Activated gamma-delta T cell (primary cell): ENCODE results near the gene TTLL8.

Source experiments
- DNase-seq: peaks from one replicate; lab custom pipeline; 2025; lab: John Stamatoyannopoulos, UW

TTLL8 gene

GRCh38 chr22:50082961-50083461 is 24.9 kb upstream of the TTLL8 start:
- DNase-seq, result no peak

- no peak for DNase-seq
Observed at GRCh38 chr22:50082197-50082715, 24.2 kb upstream of the TTLL8 start.

GRCh38 chr22:50081426-50082196 is 23.5 kb upstream of the TTLL8 start:
- DNase-seq, result no peak

- no peak for DNase-seq
Observed at GRCh38 chr22:50080077-50080465, 22.0 kb upstream of the TTLL8 start.

- no peak for DNase-seq
Observed at GRCh38 chr22:50078761-50079160, 20.7 kb upstream of the TTLL8 start.

- no peak for DNase-seq
Observed at GRCh38 chr22:50078246-50078645, 20.1 kb upstream of the TTLL8 start.

GRCh38 chr22:50076646-50077535 is 18.8 kb upstream of the TTLL8 start:
- no peak for DNase-seq

- DNase-seq, result no peak
Observed at GRCh38 chr22:50074551-50075530, 16.7 kb upstream of the TTLL8 start.

- no peak for DNase-seq
Observed at GRCh38 chr22:50074056-50074455, 16.0 kb upstream of the TTLL8 start.

GRCh38 chr22:50072714-50073538 is 14.8 kb upstream of the TTLL8 start:
- DNase-seq, result no peak

GRCh38 chr22:50072167-50072555 is 14.1 kb upstream of the TTLL8 start:
- DNase-seq, result no peak

- no peak for DNase-seq
Observed at GRCh38 chr22:50071432-50072166, 13.5 kb upstream of the TTLL8 start.

GRCh38 chr22:50070366-50070765 is 12.3 kb upstream of the TTLL8 start:
- no peak for DNase-seq

GRCh38 chr22:50068096-50068495 is 10.0 kb upstream of the TTLL8 start:
- DNase-seq, result no peak

GRCh38 chr22:50067244-50067643 is 9.1 kb upstream of the TTLL8 start:
- DNase-seq, result no peak

- DNase-seq, result no peak
Observed at GRCh38 chr22:50064453-50064852, 6.4 kb upstream of the TTLL8 start.

GRCh38 chr22:50063589-50064393 is 5.7 kb upstream of the TTLL8 start:
- no peak for DNase-seq

GRCh38 chr22:50062509-50063135 is 4.5 kb upstream of the TTLL8 start:
- no peak for DNase-seq
